ENCODE results near the gene MUCL3.
"Not testable (repeated sequence)": the region's sequence is repeated elsewhere in the genome, so short reads cannot be mapped to it uniquely, and the experiment has no call there.

The MUCL3 gene

DNA sequence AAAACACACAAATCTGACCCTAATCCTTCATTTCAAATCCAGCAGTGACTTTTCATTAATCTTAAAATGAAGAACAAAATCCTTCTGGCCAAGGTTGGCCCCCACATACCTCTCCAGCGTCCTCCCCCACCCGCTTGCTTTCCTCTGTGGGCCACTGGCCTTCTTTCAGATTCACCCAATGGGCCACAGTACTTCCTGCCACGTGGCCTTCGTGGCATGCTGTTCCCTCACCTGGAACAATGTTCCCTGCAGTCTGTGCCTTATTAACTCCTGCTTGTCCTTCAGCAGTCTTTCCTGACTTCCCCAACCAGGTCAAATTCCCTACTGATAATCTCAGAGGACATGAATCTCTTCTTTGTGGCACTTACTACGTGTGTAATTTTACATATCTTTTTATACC lies 38.1 kb upstream of the MUCL3 start:
- no peak overlapping the region for H3K4me3 ChIP-seq (ENCODE audit: low read depth, low read length)
- TF ChIP-seq CTCF (IDR thresholded peaks at IDR 0.05; ENCODE audit: low read depth, low read length): no peak

- H3K4me3 ChIP-seq (ENCODE audit: low read depth, low read length): no peak overlapping the region
- no peak for TF ChIP-seq CTCF (IDR thresholded peaks at IDR 0.05; ENCODE audit: low read depth, low read length)
Measured at GRCh38 chr6:30903236-30903635, 37.5 kb upstream of the MUCL3 start.

DNA sequence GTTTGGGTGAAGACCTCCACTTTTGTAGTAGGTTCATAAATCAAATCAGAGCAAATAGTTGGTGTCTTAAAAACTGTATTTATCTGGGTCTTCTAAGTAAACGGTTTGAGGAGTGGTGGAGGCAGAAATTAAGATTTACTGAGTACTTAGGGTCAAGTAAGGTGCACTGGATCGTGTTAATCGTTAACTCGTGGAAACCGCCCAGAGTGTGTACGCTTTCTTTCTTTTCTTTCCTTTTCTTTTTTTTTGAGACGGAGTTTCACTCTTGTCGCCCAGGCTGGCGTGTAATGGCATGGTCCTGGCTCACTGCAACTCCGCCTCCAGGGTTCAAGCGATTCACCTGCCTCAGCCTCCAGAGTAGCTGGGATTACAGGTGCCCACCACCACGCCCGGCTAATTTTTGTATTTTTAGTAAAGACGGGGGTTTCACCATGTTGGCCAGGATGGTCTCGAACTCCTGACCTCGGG lies 33.4 kb upstream of the MUCL3 start:
- H3K4me3 ChIP-seq (ENCODE audit: low read depth, low read length): peak overlapping the region; percentile 97

- peak within 1 kb of the TSS; percentile 97 for H3K4me3 ChIP-seq (ENCODE audit: low read depth, low read length)
- TF ChIP-seq CTCF (IDR thresholded peaks at IDR 0.05; ENCODE audit: low read depth, low read length): no peak
Measured at GRCh38 chr6:30907758-30908591, 32.8 kb upstream of the MUCL3 start, which contains the start of gene GTF2H4. Gene GTF2H4, plus strand, starts transcription at chr6:30908207.

DNA sequence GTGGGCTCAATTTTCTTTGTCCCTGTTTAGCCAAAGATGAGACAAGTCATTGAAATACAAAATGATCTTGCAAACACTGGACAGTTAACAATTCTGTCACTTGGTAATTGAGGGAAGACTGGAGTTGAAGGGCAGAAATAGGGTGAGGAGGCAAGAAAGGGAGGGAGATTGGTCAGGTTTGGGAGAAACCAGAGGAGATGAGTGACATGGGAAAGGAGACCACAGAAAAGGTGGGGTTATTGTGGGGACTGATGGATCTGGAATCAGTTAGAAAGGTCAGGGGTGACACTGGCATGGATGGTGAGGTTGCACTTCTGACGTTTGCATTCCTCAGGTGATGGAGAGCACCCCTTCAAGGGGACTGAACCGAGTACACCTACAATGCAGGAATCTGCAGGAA lies 32.1 kb upstream of the MUCL3 start:
- H3K4me3 ChIP-seq (ENCODE audit: low read depth, low read length): peak overlapping the region; percentile 97
- TF ChIP-seq CTCF (IDR thresholded peaks at IDR 0.05; ENCODE audit: low read depth, low read length): no peak

GRCh38 chr6:30910473-30910872 lies 30.3 kb upstream of the MUCL3 start:
- H3K4me3 ChIP-seq (ENCODE audit: low read depth, low read length): not testable (repeated sequence)

DNA sequence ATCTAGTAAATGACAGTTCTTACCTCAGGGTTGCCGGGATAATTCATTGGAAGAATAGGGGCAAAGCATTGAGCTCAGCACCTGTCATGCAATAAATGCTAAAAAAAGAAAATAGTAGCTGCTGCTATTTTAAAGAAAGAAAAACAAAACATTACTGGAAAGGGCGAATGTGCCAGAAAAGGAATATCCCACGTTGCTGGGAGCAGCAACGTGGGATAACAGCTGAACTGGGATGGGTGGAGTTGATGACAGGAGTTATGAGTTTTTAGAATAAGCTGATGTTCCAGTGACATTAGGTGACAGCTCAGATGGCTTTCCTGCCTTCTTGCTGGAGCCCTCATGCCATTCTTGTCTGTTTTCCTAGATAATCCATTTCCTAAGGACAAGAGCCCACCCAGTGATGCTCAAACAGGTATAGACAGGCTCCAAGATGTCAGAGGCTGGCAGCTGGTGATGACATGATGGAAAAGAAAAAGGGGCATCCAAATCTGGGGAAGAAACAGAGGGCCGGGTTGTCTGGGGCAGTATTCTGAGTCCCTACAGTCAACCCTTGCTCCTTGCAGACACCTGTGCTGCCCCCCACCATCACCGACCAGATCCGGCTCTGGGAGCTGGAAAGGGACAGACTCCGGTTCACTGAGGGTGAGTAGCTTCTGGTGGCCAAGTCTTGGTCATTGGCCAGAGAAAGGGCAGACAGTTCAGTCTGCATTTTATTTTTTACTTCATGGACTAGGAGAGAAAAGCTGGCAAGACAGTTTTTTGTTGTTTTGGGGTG lies 27.8 kb upstream of the MUCL3 start:
- TF ChIP-seq CTCF (IDR thresholded peaks at IDR 0.05; ENCODE audit: low read depth, low read length): no peak
- H3K4me3 ChIP-seq (ENCODE audit: low read depth, low read length): no peak overlapping the region

- TF ChIP-seq CTCF (IDR thresholded peaks at IDR 0.05; ENCODE audit: low read depth, low read length): no peak
- peak overlapping the region; percentile 52 for H3K4me3 ChIP-seq (ENCODE audit: low read depth, low read length)
Measured at GRCh38 chr6:30913721-30914075, 27.1 kb upstream of the MUCL3 start.

Data from WI38 (cell line).